ENCODE data around the gene KRTAP4-11. TPM values are rescaled to one million over a fixed set of nuclear protein-coding genes. Genes with fewer than 3 reads are reported as not detected.
"Not testable (repeated sequence)": the region's sequence is repeated elsewhere in the genome, so short reads cannot be mapped to it uniquely, and the experiment has no call there.

KRTAP4-11 gene
- total RNA-seq, 2 donors from 2014 or later, result not detected

GRCh38 chr17:41140360-41141131 is 22.4 kb upstream of the KRTAP4-11 start, which contains the start of gene KRTAP4-6:
TSS of gene KRTAP4-6 (minus strand) at chr17:41140544. CDS start at chr17:41140487, 57 bp downstream.
- Mint-ChIP-seq H3K4me1 (ENCODE audit: low read depth in 2 of 2) (no peaks in the 10 kb centered on the region), H3K4me3 (no peak within 1 kb of the TSS), H3K27me3 (peaks cover 25 to 61% of the 10 kb centered on the region in 2 donors)

GRCh38 chr17:41139865-41140264 is 21.7 kb upstream of the KRTAP4-11 start:
- H3K4me1 Mint-ChIP-seq (ENCODE audit: low read depth in 2 of 2); H3K27ac Mint-ChIP-seq; DNase-seq (ENCODE audit: low spot score); H3K4me3 Mint-ChIP-seq; ATAC-seq: not testable (repeated sequence)
- H3K9me3 Mint-ChIP-seq, result peaks cover 12% of the 10 kb centered on the region
- H3K36me3 Mint-ChIP-seq, result peaks cover 29% of the 10 kb centered on the region
- peaks cover 25 to 56% of the 10 kb centered on the region in 2 donors for H3K27me3 Mint-ChIP-seq

More at GRCh38 chr17:41140360-41141131, 22.4 kb upstream of the KRTAP4-11 start, which contains the start of gene KRTAP4-6:
- Mint-ChIP-seq H3K27ac (no peak within 1 kb of the TSS), H3K36me3 (peaks cover 29% of the 10 kb centered on the region), H3K9me3 (peaks cover 12% of the 10 kb centered on the region)
- DNase-seq (ENCODE audit: low spot score) (no peak), ATAC-seq (no peak)

- no peak for DNase-seq (ENCODE audit: low spot score)
- peak overlapping the region in 1 of 2 donors; percentile 26 for H3K27ac Mint-ChIP-seq
- peaks cover 22 to 42% of the 10 kb centered on the region in 2 donors for H3K27me3 Mint-ChIP-seq
Measured at GRCh38 chr17:41133880-41134735, 15.9 kb upstream of the KRTAP4-11 start.

GRCh38 chr17:41131979-41132378 is 13.8 kb upstream of the KRTAP4-11 start:
- peaks cover 22 to 31% of the 10 kb centered on the region in 2 donors for H3K27me3 Mint-ChIP-seq
- H3K27ac Mint-ChIP-seq, result no peak overlapping the region
- ATAC-seq, result no peak
- no peaks in the 10 kb centered on the region for H3K9me3 Mint-ChIP-seq
- no peaks in the 10 kb centered on the region for H3K4me1 Mint-ChIP-seq (ENCODE audit: low read depth in 2 of 2)
- no peaks in the 10 kb centered on the region for H3K36me3 Mint-ChIP-seq
- no peak for DNase-seq (ENCODE audit: low spot score)
- H3K4me3 Mint-ChIP-seq, result no peak overlapping the region

More at GRCh38 chr17:41133880-41134735, 15.9 kb upstream of the KRTAP4-11 start:
- no peaks in the 10 kb centered on the region for H3K36me3 Mint-ChIP-seq
- no peak overlapping the region for H3K4me3 Mint-ChIP-seq
- no peak for ATAC-seq
- H3K4me1 Mint-ChIP-seq (ENCODE audit: low read depth in 2 of 2), result no peaks in the 10 kb centered on the region
- H3K9me3 Mint-ChIP-seq, result no peaks in the 10 kb centered on the region

- H3K9me3 Mint-ChIP-seq, result no peaks in the 10 kb centered on the region
- H3K27ac Mint-ChIP-seq, result no peak overlapping the region
- ATAC-seq, result no peak
- peaks cover 31 to 51% of the 10 kb centered on the region in 2 donors for H3K27me3 Mint-ChIP-seq
- H3K4me3 Mint-ChIP-seq, result no peak overlapping the region
- peaks cover 0 to 5% of the 10 kb centered on the region in 2 donors for H3K4me1 Mint-ChIP-seq (ENCODE audit: low read depth in 2 of 2)
- H3K36me3 Mint-ChIP-seq, result no peaks in the 10 kb centered on the region
- no peak for DNase-seq (ENCODE audit: low spot score)
Measured at GRCh38 chr17:41127371-41127770, 9.2 kb upstream of the KRTAP4-11 start.

GRCh38 chr17:41126412-41126811 is 8.2 kb upstream of the KRTAP4-11 start:
- Mint-ChIP-seq H3K27me3 (peaks cover 30 to 45% of the 10 kb centered on the region in 2 donors), H3K36me3 (no peaks in the 10 kb centered on the region), H3K4me1 (ENCODE audit: low read depth in 2 of 2) (peaks cover 0 to 5% of the 10 kb centered on the region in 2 donors), H3K9me3 (no peaks in the 10 kb centered on the region), H3K27ac (no peak overlapping the region), H3K4me3 (no peak overlapping the region)
- ATAC-seq (no peak), DNase-seq (ENCODE audit: low spot score) (no peak)

- H3K4me1 Mint-ChIP-seq (ENCODE audit: low read depth in 2 of 2), result peaks cover 0 to 7% of the 10 kb centered on the region in 2 donors
- H3K27ac Mint-ChIP-seq, result no peak overlapping the region
- H3K36me3 Mint-ChIP-seq, result no peaks in the 10 kb centered on the region
- DNase-seq (ENCODE audit: low spot score) (no peak), ATAC-seq (no peak)
- peaks cover 29 to 43% of the 10 kb centered on the region in 2 donors for H3K27me3 Mint-ChIP-seq
- H3K9me3 Mint-ChIP-seq, result no peaks in the 10 kb centered on the region
- no peak overlapping the region for H3K4me3 Mint-ChIP-seq
Measured at GRCh38 chr17:41125064-41125463, 6.9 kb upstream of the KRTAP4-11 start.

- H3K27me3 Mint-ChIP-seq, result peaks cover 31 to 43% of the 10 kb centered on the region in 2 donors
- not testable (repeated sequence) for H3K9me3 Mint-ChIP-seq; H3K4me1 Mint-ChIP-seq (ENCODE audit: low read depth in 2 of 2); DNase-seq (ENCODE audit: low spot score); H3K4me3 Mint-ChIP-seq; H3K27ac Mint-ChIP-seq; ATAC-seq; H3K36me3 Mint-ChIP-seq
Measured at GRCh38 chr17:41123991-41124371, 5.8 kb upstream of the KRTAP4-11 start, which contains the start of gene KRTAP4-12. TSS of gene KRTAP4-12 (minus strand) at chr17:41124182. CDS start at chr17:41124122, 60 bp downstream.

- H3K27ac Mint-ChIP-seq, ATAC-seq: not testable (repeated sequence)
Measured at GRCh38 chr17:41123292-41123990, 5.3 kb upstream of the KRTAP4-11 start.

GRCh38 chr17:41121742-41122141 is 3.6 kb upstream of the KRTAP4-11 start:
- Mint-ChIP-seq H3K4me3 (no peak overlapping the region), H3K27ac (no peak overlapping the region), H3K27me3 (peaks cover 27 to 47% of the 10 kb centered on the region in 2 donors), H3K4me1 (ENCODE audit: low read depth in 2 of 2) (peaks cover 0 to 10% of the 10 kb centered on the region in 2 donors), H3K36me3 (peaks cover 4% of the 10 kb centered on the region), H3K9me3 (no peaks in the 10 kb centered on the region)
- DNase-seq (ENCODE audit: low spot score), result no peak
- no peak for ATAC-seq

More at GRCh38 chr17:41123292-41123990, 5.3 kb upstream of the KRTAP4-11 start:
- peaks cover 28 to 43% of the 10 kb centered on the region in 2 donors for H3K27me3 Mint-ChIP-seq
- H3K36me3 Mint-ChIP-seq; DNase-seq (ENCODE audit: low spot score); H3K4me3 Mint-ChIP-seq; H3K9me3 Mint-ChIP-seq; H3K4me1 Mint-ChIP-seq (ENCODE audit: low read depth in 2 of 2): not testable (repeated sequence)

GRCh38 chr17:41119696-41120690 is 1.8 kb upstream of the KRTAP4-11 start:
- not testable (repeated sequence) for H3K4me1 Mint-ChIP-seq (ENCODE audit: low read depth in 2 of 2)

GRCh38 chr17:41118721-41119120 is 548 bp upstream of the KRTAP4-11 start:
- Mint-ChIP-seq H3K27me3 (peaks cover 32 to 51% of the 10 kb centered on the region in 2 donors), H3K4me3 (no peak overlapping the region), H3K4me1 (ENCODE audit: low read depth in 2 of 2) (peaks cover 0 to 10% of the 10 kb centered on the region in 2 donors), H3K36me3 (peaks cover 4% of the 10 kb centered on the region), H3K9me3 (no peaks in the 10 kb centered on the region), H3K27ac (no peak overlapping the region)
- ATAC-seq (no peak), DNase-seq (ENCODE audit: low spot score) (no peak)

More at GRCh38 chr17:41119696-41120690, 1.8 kb upstream of the KRTAP4-11 start:
- H3K4me3 Mint-ChIP-seq; ATAC-seq; H3K36me3 Mint-ChIP-seq; H3K27ac Mint-ChIP-seq; DNase-seq (ENCODE audit: low spot score); H3K9me3 Mint-ChIP-seq: not testable (repeated sequence)
- peaks cover 31 to 57% of the 10 kb centered on the region in 2 donors for H3K27me3 Mint-ChIP-seq
